ENCODE measurements around the gene MAP3K3.

DNA sequence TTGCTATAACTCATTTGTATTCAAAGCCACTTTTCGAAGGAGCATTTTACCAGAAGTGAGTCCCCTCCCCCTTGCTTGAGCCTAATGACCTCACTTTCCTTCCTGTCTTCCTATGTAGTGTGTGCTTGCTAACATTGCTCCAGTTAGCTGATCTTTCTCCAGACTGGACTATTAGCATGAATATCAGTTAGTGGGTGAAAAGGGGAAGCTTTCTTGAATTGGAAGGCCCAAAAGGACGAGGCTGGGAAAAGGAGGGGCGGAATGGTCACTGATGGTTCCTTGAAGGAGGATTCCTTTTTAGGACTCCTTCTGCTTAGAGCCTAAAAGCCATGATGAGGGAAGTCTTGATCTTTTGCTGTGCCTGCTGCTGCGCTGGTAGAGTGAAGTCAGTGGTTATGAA, 11.9 kb downstream of the MAP3K3 start:
- TF ChIP-seq, protein P1, sequence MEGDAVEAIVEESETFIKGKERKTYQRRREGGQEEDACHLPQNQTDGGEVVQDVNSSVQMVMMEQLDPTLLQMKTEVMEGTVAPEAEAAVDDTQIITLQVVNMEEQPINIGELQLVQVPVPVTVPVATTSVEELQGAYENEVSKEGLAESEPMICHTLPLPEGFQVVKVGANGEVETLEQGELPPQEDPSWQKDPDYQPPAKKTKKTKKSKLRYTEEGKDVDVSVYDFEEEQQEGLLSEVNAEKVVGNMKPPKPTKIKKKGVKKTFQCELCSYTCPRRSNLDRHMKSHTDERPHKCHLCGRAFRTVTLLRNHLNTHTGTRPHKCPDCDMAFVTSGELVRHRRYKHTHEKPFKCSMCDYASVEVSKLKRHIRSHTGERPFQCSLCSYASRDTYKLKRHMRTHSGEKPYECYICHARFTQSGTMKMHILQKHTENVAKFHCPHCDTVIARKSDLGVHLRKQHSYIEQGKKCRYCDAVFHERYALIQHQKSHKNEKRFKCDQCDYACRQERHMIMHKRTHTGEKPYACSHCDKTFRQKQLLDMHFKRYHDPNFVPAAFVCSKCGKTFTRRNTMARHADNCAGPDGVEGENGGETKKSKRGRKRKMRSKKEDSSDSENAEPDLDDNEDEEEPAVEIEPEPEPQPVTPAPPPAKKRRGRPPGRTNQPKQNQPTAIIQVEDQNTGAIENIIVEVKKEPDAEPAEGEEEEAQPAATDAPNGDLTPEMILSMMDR (conservative IDR thresholded peaks at IDR 0.05), result no peak
- no peak for TF ChIP-seq ZFX (IDR thresholded peaks at IDR 0.05)
